CD4-positive, CD25-positive, alpha-beta regulatory T cell (primary cell): ENCODE results near the gene ACTC1. TPM values are rescaled to one million over a fixed set of nuclear protein-coding genes. Genes with fewer than 3 reads are reported as not detected.

ENCODE experiments used
- ATAC-seq, 2 donors: fragments of 150-1000 bp; cut with Tn5 transposase; one replicate each; pipeline ENCODE4 v1.10.0; 2021; ENCODE audit warnings: low read depth in 2 of 2, moderate number of reproducible peaks in 2 of 2, moderate library complexity in 1 of 2
- DNase-seq, 3 donors: peaks; one replicate each; pipeline versions ENCODE4 v3.0.0 to v3.0.0-alpha.2; 2012 to 2022; ENCODE audit warnings: mixed read lengths in 1 of 3
- H3K27ac ChIP-seq: one replicate; pipeline ENCODE4 v1.7.0; 2013; ENCODE audit warnings: mild to moderate bottlenecking, low read length; ENCODE audit not compliant: insufficient read depth, poor library complexity, severe bottlenecking
- H3K27me3 ChIP-seq: one replicate; pipeline ENCODE4 v1.7.0; 2013; ENCODE audit warnings: low read length; ENCODE audit not compliant: control insufficient read depth, insufficient read depth
- H3K36me3 ChIP-seq: one replicate; pipeline ENCODE4 v1.7.0; 2013; ENCODE audit warnings: mild to moderate bottlenecking, low read length, moderate library complexity; ENCODE audit not compliant: control insufficient read depth, insufficient read depth
- H3K4me1 ChIP-seq: 2 replicates; pipeline ENCODE4 v1.7.0; 2013; ENCODE audit warnings: mild to moderate bottlenecking, low read length; ENCODE audit not compliant: insufficient read depth, control insufficient read depth, poor library complexity, severe bottlenecking
- H3K4me3 ChIP-seq: one replicate; pipeline ENCODE4 v1.7.0; 2013; ENCODE audit warnings: low read depth, mild to moderate bottlenecking, low read length, moderate library complexity
- H3K9me3 ChIP-seq, 2 experiments: 1 replicate in 1 of 2; 2 replicates in 1 of 2; pipeline ENCODE4 v1.7.0; 2013; ENCODE audit warnings: low read length in 2 of 2, mild to moderate bottlenecking in 1 of 2, moderate library complexity in 1 of 2; ENCODE audit not compliant: control insufficient read depth in 2 of 2
- H3K27ac Mint-ChIP-seq, 3 donors: one replicate each; pipeline ENCODE4 v1.8.0; 2020 to 2022; ENCODE audit warnings: mild to moderate bottlenecking in 3 of 3, mixed read lengths in 3 of 3, moderate library complexity in 2 of 3
- H3K27me3 Mint-ChIP-seq: one replicate; pipeline ENCODE4 v1.8.0; 2022; ENCODE audit warnings: mild to moderate bottlenecking, mixed read lengths
- H3K36me3 Mint-ChIP-seq: one replicate; pipeline ENCODE4 v1.8.0; 2020; ENCODE audit warnings: mixed read lengths
- H3K4me1 Mint-ChIP-seq, 4 donors: one replicate each; pipeline ENCODE4 v1.8.0; 2020 to 2022; ENCODE audit warnings: mixed read lengths in 4 of 4, mild to moderate bottlenecking in 1 of 4
- H3K4me3 Mint-ChIP-seq, 4 donors: one replicate each; pipeline ENCODE4 v1.8.0; 2020 to 2022; ENCODE audit warnings: mild to moderate bottlenecking in 4 of 4, mixed read lengths in 4 of 4, moderate library complexity in 3 of 4
- H3K9me3 Mint-ChIP-seq, 7 donors: one replicate each; pipeline ENCODE4 v1.8.0; 2020 to 2022; ENCODE audit warnings: mixed read lengths in 7 of 7, mild to moderate bottlenecking in 3 of 7, moderate library complexity in 2 of 7
- polyA plus RNA-seq, 4 donors: library from polyadenylated mRNA; unstranded; fragments of 300-500 nt; fragmentation: Illumina TruSeq; gene quantifications; one replicate each; pipeline ENCODE4 v1.2.3, GENCODE V29; 2021
- total RNA-seq: library from RNA; stranded (reverse); gene quantifications from one replicate; pipeline ENCODE4 v1.2.3, GENCODE V29; 2022

Gene ACTC1
- total and polyA plus RNA-seq, 5 donors from 2014 or later: not detected

- Mint-ChIP-seq H3K36me3 (no peaks in the 10 kb centered on the region), H3K9me3 (peaks cover 0 to 6% (median 0%) of the 10 kb centered on the region in 7 donors), H3K4me1 (no peaks in the 10 kb centered on the region), H3K27ac (no peak overlapping the region), H3K27me3 (peaks cover 47% of the 10 kb centered on the region), H3K4me3 (no peak overlapping the region)
- H3K9me3 ChIP-seq: no peaks in the 10 kb centered on the region
- peaks cover 11% of the 10 kb centered on the region for H3K27me3 ChIP-seq
- H3K27ac ChIP-seq: no peak overlapping the region
- ATAC-seq (no peak), DNase-seq (no peak)
- no peaks in the 10 kb centered on the region for H3K36me3 ChIP-seq
- no peak overlapping the region for H3K4me3 ChIP-seq
- H3K4me1 ChIP-seq: no peaks in the 10 kb centered on the region
These were observed 1.6 kb upstream of the ACTC1 start for GRCh38 chr15:34796847-34797435.

GRCh38 chr15:34794590-34795206, 651 bp downstream of the ACTC1 start:
- Mint-ChIP-seq H3K4me1 (no peaks in the 10 kb centered on the region), H3K4me3 (peak overlapping the region in 1 of 4 donors; percentile 30), H3K27ac (peak overlapping the region in 1 of 3 donors; percentile 67), H3K27me3 (peaks cover 52% of the 10 kb centered on the region), H3K9me3 (peaks cover 0 to 6% (median 0%) of the 10 kb centered on the region in 7 donors), H3K36me3 (no peaks in the 10 kb centered on the region)
- DNase-seq (no peak), ATAC-seq (no peak)
- Histone ChIP-seq H3K27me3 (peaks cover 14% of the 10 kb centered on the region), H3K27ac (no peak overlapping the region), H3K9me3 (no peaks in the 10 kb centered on the region), H3K4me1 (no peaks in the 10 kb centered on the region), H3K4me3 (no peak overlapping the region), H3K36me3 (no peaks in the 10 kb centered on the region)

GRCh38 chr15:34793901-34794300, 1.4 kb downstream of the ACTC1 start:
- no peak for ATAC-seq

GRCh38 chr15:34793071-34793470, 2.3 kb downstream of the ACTC1 start:
- no peaks in the 10 kb centered on the region for H3K36me3 Mint-ChIP-seq
- H3K27ac ChIP-seq: no peak overlapping the region
- H3K4me3 ChIP-seq: no peak overlapping the region
- H3K4me3 Mint-ChIP-seq: no peak overlapping the region
- peaks cover 0 to 6% (median 0%) of the 10 kb centered on the region in 7 donors for H3K9me3 Mint-ChIP-seq
- H3K27me3 ChIP-seq: peaks cover 14% of the 10 kb centered on the region
- ATAC-seq: no peak
- H3K27ac Mint-ChIP-seq: peak overlapping the region in 1 of 3 donors; percentile 22
- DNase-seq: no peak
- H3K4me1 Mint-ChIP-seq: no peaks in the 10 kb centered on the region
- H3K27me3 Mint-ChIP-seq: peaks cover 50% of the 10 kb centered on the region
- H3K4me1 ChIP-seq: no peaks in the 10 kb centered on the region
- no peaks in the 10 kb centered on the region for H3K9me3 ChIP-seq
- H3K36me3 ChIP-seq: no peaks in the 10 kb centered on the region

More at GRCh38 chr15:34793901-34794300, 1.4 kb downstream of the ACTC1 start:
- no peak overlapping the region for H3K27ac ChIP-seq
- Mint-ChIP-seq H3K9me3 (peaks cover 0 to 6% (median 0%) of the 10 kb centered on the region in 7 donors), H3K4me1 (no peaks in the 10 kb centered on the region), H3K36me3 (no peaks in the 10 kb centered on the region), H3K27ac (peak overlapping the region in 1 of 3 donors; percentile 67), H3K27me3 (peaks cover 50% of the 10 kb centered on the region), H3K4me3 (peak overlapping the region in 1 of 4 donors; percentile 44)
- no peaks in the 10 kb centered on the region for H3K9me3 ChIP-seq
- H3K4me1 ChIP-seq: no peaks in the 10 kb centered on the region
- no peak for DNase-seq
- H3K4me3 ChIP-seq: no peak overlapping the region
- peaks cover 14% of the 10 kb centered on the region for H3K27me3 ChIP-seq
- H3K36me3 ChIP-seq: no peaks in the 10 kb centered on the region

GRCh38 chr15:34791701-34792100, 3.6 kb downstream of the ACTC1 start:
- Histone ChIP-seq H3K27ac (no peak overlapping the region), H3K4me1 (no peaks in the 10 kb centered on the region), H3K27me3 (peaks cover 10% of the 10 kb centered on the region), H3K9me3 (no peaks in the 10 kb centered on the region), H3K36me3 (no peaks in the 10 kb centered on the region), H3K4me3 (no peak overlapping the region)
- Mint-ChIP-seq H3K4me1 (no peaks in the 10 kb centered on the region), H3K27ac (no peak overlapping the region), H3K27me3 (peaks cover 39% of the 10 kb centered on the region), H3K36me3 (no peaks in the 10 kb centered on the region), H3K4me3 (no peak overlapping the region), H3K9me3 (peaks cover 0 to 4% (median 0%) of the 10 kb centered on the region in 7 donors)
- ATAC-seq: no peak
- no peak for DNase-seq

- Mint-ChIP-seq H3K27ac (no peak overlapping the region), H3K27me3 (peaks cover 39% of the 10 kb centered on the region)
- no peak overlapping the region for H3K4me3 ChIP-seq
These were observed 5.2 kb downstream of the ACTC1 start for GRCh38 chr15:34790121-34790520.

GRCh38 chr15:34789326-34789725, 6.0 kb downstream of the ACTC1 start:
- Histone ChIP-seq H3K36me3 (no peaks in the 10 kb centered on the region), H3K4me1 (no peaks in the 10 kb centered on the region), H3K27me3 (peaks cover 2% of the 10 kb centered on the region), H3K9me3 (no peaks in the 10 kb centered on the region), H3K27ac (no peak overlapping the region), H3K4me3 (no peak overlapping the region)
- Mint-ChIP-seq H3K4me1 (no peaks in the 10 kb centered on the region), H3K9me3 (peaks cover 0 to 3% (median 0%) of the 10 kb centered on the region in 7 donors), H3K27me3 (peaks cover 33% of the 10 kb centered on the region), H3K4me3 (peak overlapping the region in 1 of 4 donors; percentile 58), H3K27ac (no peak overlapping the region), H3K36me3 (no peaks in the 10 kb centered on the region)
- no peak for ATAC-seq
- no peak for DNase-seq

More at GRCh38 chr15:34790121-34790520, 5.2 kb downstream of the ACTC1 start:
- Mint-ChIP-seq H3K9me3 (peaks cover 0 to 4% (median 0%) of the 10 kb centered on the region in 7 donors), H3K4me3 (no peak overlapping the region), H3K36me3 (no peaks in the 10 kb centered on the region), H3K4me1 (no peaks in the 10 kb centered on the region)
- Histone ChIP-seq H3K9me3 (no peaks in the 10 kb centered on the region), H3K27me3 (peaks cover 2% of the 10 kb centered on the region), H3K36me3 (no peaks in the 10 kb centered on the region), H3K4me1 (no peaks in the 10 kb centered on the region), H3K27ac (no peak overlapping the region)
- DNase-seq (no peak), ATAC-seq (no peak)

- Mint-ChIP-seq H3K36me3 (no peaks in the 10 kb centered on the region), H3K4me3 (no peak overlapping the region), H3K27me3 (peaks cover 8% of the 10 kb centered on the region), H3K9me3 (peaks cover 0 to 15% (median 6%) of the 10 kb centered on the region in 7 donors), H3K4me1 (no peaks in the 10 kb centered on the region), H3K27ac (no peak overlapping the region)
- Histone ChIP-seq H3K27me3 (no peaks in the 10 kb centered on the region), H3K4me1 (no peaks in the 10 kb centered on the region), H3K36me3 (no peaks in the 10 kb centered on the region), H3K4me3 (no peak overlapping the region), H3K9me3 (no peaks in the 10 kb centered on the region), H3K27ac (no peak overlapping the region)
- DNase-seq: no peak
- no peak for ATAC-seq
These were observed 9.1 kb downstream of the ACTC1 start for GRCh38 chr15:34786206-34786605.
